WTC11 (cell line): Measurements from ENCODE around the gene MARK3.

Source experiments
- ATF3 ChIP-seq: sonication (generic); formaldehyde crosslinking; conservative IDR thresholded peaks from 2 replicates; pipeline ENCODE4 v1.8.1; 2022; ENCODE audit warnings: mild to moderate bottlenecking, missing genetic modification reagents
- CREB1 ChIP-seq: sonication (generic); formaldehyde crosslinking; IDR thresholded peaks from 2 replicates; pipeline ENCODE4 v1.8.0; 2023; ENCODE audit warnings: mild to moderate bottlenecking, missing genetic modification reagents
- CTCF ChIP-seq: fragments of 200-600 bp; IDR thresholded peaks from 2 replicates; pipeline ENCODE4 v1.8.0; 2022; ENCODE audit warnings: antibody characterized with exemption
- ELF4 ChIP-seq: sonication (generic); formaldehyde crosslinking; IDR thresholded peaks from 2 replicates; pipeline ENCODE4 v1.8.1; 2022; ENCODE audit warnings: low read depth, mild to moderate bottlenecking, moderate library complexity, missing genetic modification reagents
- ETV6 ChIP-seq: sonication (generic); formaldehyde crosslinking; IDR thresholded peaks from 2 replicates; pipeline ENCODE4 v1.8.1; 2022; ENCODE audit warnings: mild to moderate bottlenecking, missing genetic modification reagents
- TF ChIP-seq, protein P1 (sequence below): sonication (generic); formaldehyde crosslinking; IDR thresholded peaks from 2 replicates; pipeline ENCODE4 v1.8.0; 2023; ENCODE audit warnings: missing genetic modification reagents, mild to moderate bottlenecking, borderline replicate concordance
- TF ChIP-seq, protein P2 (sequence below): fragments of 250-450 bp; sonication (Bioruptor Pico); IDR thresholded peaks from 2 replicates; pipeline ENCODE4 v2.1.2; 2022; ENCODE audit warnings: mild to moderate bottlenecking, moderate library complexity
- TF ChIP-seq, protein P3 (sequence below): sonication (generic); formaldehyde crosslinking; IDR thresholded peaks from 2 replicates; pipeline ENCODE4 v1.8.0; 2022; ENCODE audit warnings: mild to moderate bottlenecking, missing genetic modification reagents
- TF ChIP-seq, protein P4 (sequence below): sonication (generic); formaldehyde crosslinking; IDR thresholded peaks from 2 replicates; pipeline ENCODE4 v1.8.1; 2023; ENCODE audit warnings: mild to moderate bottlenecking, moderate library complexity, missing genetic modification reagents

- TF ChIP-seq CTCF (no peak), ELF4 (CRISPR knock-in tag) (no peak), CREB1 (CRISPR knock-in tag) (no peak), ATF3 (CRISPR knock-in tag) (no peak), ETV6 (CRISPR knock-in tag) (no peak)
- TF ChIP-seq, protein P1, sequence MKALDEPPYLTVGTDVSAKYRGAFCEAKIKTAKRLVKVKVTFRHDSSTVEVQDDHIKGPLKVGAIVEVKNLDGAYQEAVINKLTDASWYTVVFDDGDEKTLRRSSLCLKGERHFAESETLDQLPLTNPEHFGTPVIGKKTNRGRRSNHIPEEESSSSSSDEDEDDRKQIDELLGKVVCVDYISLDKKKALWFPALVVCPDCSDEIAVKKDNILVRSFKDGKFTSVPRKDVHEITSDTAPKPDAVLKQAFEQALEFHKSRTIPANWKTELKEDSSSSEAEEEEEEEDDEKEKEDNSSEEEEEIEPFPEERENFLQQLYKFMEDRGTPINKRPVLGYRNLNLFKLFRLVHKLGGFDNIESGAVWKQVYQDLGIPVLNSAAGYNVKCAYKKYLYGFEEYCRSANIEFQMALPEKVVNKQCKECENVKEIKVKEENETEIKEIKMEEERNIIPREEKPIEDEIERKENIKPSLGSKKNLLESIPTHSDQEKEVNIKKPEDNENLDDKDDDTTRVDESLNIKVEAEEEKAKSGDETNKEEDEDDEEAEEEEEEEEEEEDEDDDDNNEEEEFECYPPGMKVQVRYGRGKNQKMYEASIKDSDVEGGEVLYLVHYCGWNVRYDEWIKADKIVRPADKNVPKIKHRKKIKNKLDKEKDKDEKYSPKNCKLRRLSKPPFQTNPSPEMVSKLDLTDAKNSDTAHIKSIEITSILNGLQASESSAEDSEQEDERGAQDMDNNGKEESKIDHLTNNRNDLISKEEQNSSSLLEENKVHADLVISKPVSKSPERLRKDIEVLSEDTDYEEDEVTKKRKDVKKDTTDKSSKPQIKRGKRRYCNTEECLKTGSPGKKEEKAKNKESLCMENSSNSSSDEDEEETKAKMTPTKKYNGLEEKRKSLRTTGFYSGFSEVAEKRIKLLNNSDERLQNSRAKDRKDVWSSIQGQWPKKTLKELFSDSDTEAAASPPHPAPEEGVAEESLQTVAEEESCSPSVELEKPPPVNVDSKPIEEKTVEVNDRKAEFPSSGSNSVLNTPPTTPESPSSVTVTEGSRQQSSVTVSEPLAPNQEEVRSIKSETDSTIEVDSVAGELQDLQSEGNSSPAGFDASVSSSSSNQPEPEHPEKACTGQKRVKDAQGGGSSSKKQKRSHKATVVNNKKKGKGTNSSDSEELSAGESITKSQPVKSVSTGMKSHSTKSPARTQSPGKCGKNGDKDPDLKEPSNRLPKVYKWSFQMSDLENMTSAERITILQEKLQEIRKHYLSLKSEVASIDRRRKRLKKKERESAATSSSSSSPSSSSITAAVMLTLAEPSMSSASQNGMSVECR (CRISPR knock-in tag), result no peak
- TF ChIP-seq, protein P2, sequence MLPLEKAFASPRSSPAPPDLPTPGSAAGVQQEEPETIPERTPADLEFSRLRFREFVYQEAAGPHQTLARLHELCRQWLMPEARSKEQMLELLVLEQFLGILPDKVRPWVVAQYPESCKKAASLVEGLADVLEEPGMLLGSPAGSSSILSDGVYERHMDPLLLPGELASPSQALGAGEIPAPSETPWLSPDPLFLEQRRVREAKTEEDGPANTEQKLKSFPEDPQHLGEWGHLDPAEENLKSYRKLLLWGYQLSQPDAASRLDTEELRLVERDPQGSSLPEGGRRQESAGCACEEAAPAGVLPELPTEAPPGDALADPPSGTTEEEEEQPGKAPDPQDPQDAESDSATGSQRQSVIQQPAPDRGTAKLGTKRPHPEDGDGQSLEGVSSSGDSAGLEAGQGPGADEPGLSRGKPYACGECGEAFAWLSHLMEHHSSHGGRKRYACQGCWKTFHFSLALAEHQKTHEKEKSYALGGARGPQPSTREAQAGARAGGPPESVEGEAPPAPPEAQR, result no peak
- TF ChIP-seq, protein P3, sequence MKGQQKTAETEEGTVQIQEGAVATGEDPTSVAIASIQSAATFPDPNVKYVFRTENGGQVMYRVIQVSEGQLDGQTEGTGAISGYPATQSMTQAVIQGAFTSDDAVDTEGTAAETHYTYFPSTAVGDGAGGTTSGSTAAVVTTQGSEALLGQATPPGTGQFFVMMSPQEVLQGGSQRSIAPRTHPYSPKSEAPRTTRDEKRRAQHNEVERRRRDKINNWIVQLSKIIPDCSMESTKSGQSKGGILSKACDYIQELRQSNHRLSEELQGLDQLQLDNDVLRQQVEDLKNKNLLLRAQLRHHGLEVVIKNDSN, result no peak
- TF ChIP-seq, protein P4, sequence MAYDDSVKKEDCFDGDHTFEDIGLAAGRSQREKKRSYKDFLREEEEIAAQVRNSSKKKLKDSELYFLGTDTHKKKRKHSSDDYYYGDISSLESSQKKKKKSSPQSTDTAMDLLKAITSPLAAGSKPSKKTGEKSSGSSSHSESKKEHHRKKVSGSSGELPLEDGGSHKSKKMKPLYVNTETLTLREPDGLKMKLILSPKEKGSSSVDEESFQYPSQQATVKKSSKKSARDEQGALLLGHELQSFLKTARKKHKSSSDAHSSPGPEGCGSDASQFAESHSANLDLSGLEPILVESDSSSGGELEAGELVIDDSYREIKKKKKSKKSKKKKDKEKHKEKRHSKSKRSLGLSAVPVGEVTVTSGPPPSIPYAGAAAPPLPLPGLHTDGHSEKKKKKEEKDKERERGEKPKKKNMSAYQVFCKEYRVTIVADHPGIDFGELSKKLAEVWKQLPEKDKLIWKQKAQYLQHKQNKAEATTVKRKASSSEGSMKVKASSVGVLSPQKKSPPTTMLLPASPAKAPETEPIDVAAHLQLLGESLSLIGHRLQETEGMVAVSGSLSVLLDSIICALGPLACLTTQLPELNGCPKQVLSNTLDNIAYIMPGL, result no peak
These were observed 75.2 kb downstream of the MARK3 start for GRCh38 chr14:103460415-103460814.
